Panc1 (cell line): Measurements from ENCODE around the gene TECPR2. TPM values are rescaled to one million over a fixed set of nuclear protein-coding genes. Genes with fewer than 3 reads are reported as not detected.

Source experiments
- ATAC-seq: fragments of 200-7000 bp; cut with Tn5 transposase; 2 replicates; pipeline ENCODE4 v1.9.1; 2020; ENCODE audit warnings: mild to moderate bottlenecking, moderate library complexity
- BruUV-seq: library from RNA; stranded (reverse); fragments of 400-500 nt; replicated peaks from 2 replicates; lab custom pipeline; 2021; lab: Mats Ljungman, UMichigan
- CTCF ChIA-PET: fragments of 300-600 bp; sonication (Branson Sonifier 250); formaldehyde crosslinking; loops from one replicate; lab custom pipeline; 2022; ENCODE audit warnings: antibody characterized with exemption; lab: Charles Lee
- POLR2A ChIA-PET: fragments of 300-600 bp; sonication (Branson Sonifier 250); formaldehyde crosslinking; loops from one replicate; lab custom pipeline; 2022; ENCODE audit warnings: antibody characterized with exemption; lab: Charles Lee
- DNase-seq: peaks from one replicate; pipeline ENCODE4 v3.0.0-alpha.2; 2010; ENCODE audit warnings: low read depth, low spot score
- H3K27ac ChIP-seq: 2 replicates; pipeline ENCODE4 v1.5.1; 2011; ENCODE audit warnings: mild to moderate bottlenecking, low read length, inconsistent platforms
- H3K27me3 ChIP-seq: fragments of 200-500 bp; sonication (Bioruptor generic); 2 replicates; pipeline ENCODE4 v1.6.0; 2014; ENCODE audit warnings: low read length, inconsistent platforms; ENCODE audit not compliant: control insufficient read depth, insufficient read depth
- H3K36me3 ChIP-seq: fragments of 200-500 bp; sonication (Bioruptor generic); 2 replicates; pipeline ENCODE4 v1.5.1; 2014; ENCODE audit warnings: inconsistent platforms, mild to moderate bottlenecking, low read length, moderate library complexity; ENCODE audit not compliant: control insufficient read depth, insufficient read depth
- H3K4me1 ChIP-seq: 2 replicates; pipeline ENCODE4 v1.5.1; 2011; ENCODE audit warnings: inconsistent platforms, mild to moderate bottlenecking, low read length, moderate library complexity; ENCODE audit not compliant: control insufficient read depth, insufficient read depth
- H3K4me3 ChIP-seq, 2 experiments: 2 replicates each; pipeline ENCODE4 v1.5.1; 2011 to 2012; ENCODE audit warnings: low read depth in 2 of 2, low read length in 2 of 2, mild to moderate bottlenecking in 2 of 2, inconsistent platforms in 1 of 2, moderate library complexity in 1 of 2
- H3K9me3 ChIP-seq: fragments of 200-500 bp; sonication (Bioruptor generic); 2 replicates; pipeline ENCODE4 v1.5.1; 2014; ENCODE audit warnings: low read depth, mild to moderate bottlenecking, inconsistent platforms, low read length, moderate library complexity; ENCODE audit not compliant: control insufficient read depth, insufficient read depth
- POLR2AphosphoS5 ChIP-seq: IDR thresholded peaks from 2 replicates; pipeline ENCODE4 v1.6.1; 2012; ENCODE audit warnings: mild to moderate bottlenecking, low read depth, low read length, moderate library complexity
- REST ChIP-seq, 2 experiments: IDR thresholded peaks; 2 replicates each; pipeline ENCODE4 v1.6.1; 2011 to 2012; ENCODE audit warnings: low read depth in 2 of 2, control low read depth in 1 of 2, low read length in 1 of 2, mild to moderate bottlenecking in 1 of 2, moderate library complexity in 1 of 2; ENCODE audit not compliant: insufficient read depth in 1 of 2
- SIN3A ChIP-seq: IDR thresholded peaks from 2 replicates; pipeline ENCODE4 v1.6.1; 2012; ENCODE audit warnings: low read depth, mild to moderate bottlenecking, low read length, moderate library complexity, borderline replicate concordance; ENCODE audit not compliant: insufficient read depth
- TCF7L2 ChIP-seq: IDR thresholded peaks from 2 replicates; pipeline ENCODE4 v1.6.1; 2011; ENCODE audit warnings: mild to moderate bottlenecking, low read depth, low read length, inconsistent platforms
- in situ Hi-C: cut with HindIII; loops from 2 replicates; pipeline ENCODE4 v1.10.0; 2016; ENCODE audit warnings: low sequenced_read_pairs, low pct_unique_long_range_greater_than_20kb
- intact Hi-C: fragments of 100-400 bp; cut with micrococcal nuclease; formaldehyde crosslinking; loops from one replicate; pipeline ENCODE4 v1.10.0; 2022; ENCODE audit not compliant: unreplicated experiment
- total RNA-seq: library from RNA; stranded (reverse); gene quantifications from one replicate; pipeline ENCODE4 v1.2.1, GENCODE V29; 2021; ENCODE audit not compliant: unreplicated experiment
- TF ChIP-seq, protein P1 (sequence below): fragments of 450-650 bp; IDR thresholded peaks from 2 replicates; pipeline ENCODE4 v1.5.1; 2017; ENCODE audit warnings: mild to moderate bottlenecking

Gene TECPR2
- total RNA-seq, 1 experiment from 2014 or later: 15.5 TPM

DNA sequence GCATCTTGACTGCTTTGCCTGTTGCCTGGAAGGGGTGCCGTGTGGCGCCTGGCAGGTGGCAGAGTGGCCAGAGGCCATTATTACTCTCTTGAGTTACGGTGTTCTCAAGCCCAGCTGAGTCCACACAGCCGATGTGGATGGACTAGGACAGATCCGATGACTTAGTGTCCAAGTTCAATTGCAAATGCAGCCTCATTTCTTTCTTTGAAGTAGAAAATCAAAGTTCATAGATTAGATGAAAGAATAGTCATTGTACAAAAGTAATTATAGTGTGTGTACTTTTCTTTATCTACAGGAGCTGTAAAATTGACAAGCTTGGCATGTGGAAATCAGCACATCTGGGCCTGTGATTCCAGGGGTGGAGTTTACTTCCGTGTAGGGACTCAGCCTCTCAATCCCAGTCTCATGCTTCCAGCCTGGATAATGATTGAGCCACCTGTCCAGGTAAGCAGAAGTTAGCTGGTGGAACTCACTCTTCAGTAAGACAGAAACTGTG is 102.2 kb downstream of the TECPR2 start:
- no TSS peak for BruUV-seq
- intact Hi-C loops: no loop called here
- no peak for ATAC-seq
- in situ Hi-C loops: no loop called here
- ChIA-PET CTCF (no interaction called here), POLR2A (interaction anchor here (0.6 kb wide), 1 partner anchor 172 kb away, joined by 4 read pairs; no protein-coding TSS in a partner anchor)
- no peak overlapping the region for H3K4me3 ChIP-seq
- H3K27ac ChIP-seq: no peak overlapping the region
- TF ChIP-seq SIN3A: no peak
- TF ChIP-seq REST (IDR thresholded peaks at IDR 0.05; ENCODE audit: insufficient read depth in 1 of 2, low read depth in 2 of 2, low read length in 1 of 2): no peak
- TF ChIP-seq POLR2AphosphoS5: no peak
- TF ChIP-seq, protein P1, sequence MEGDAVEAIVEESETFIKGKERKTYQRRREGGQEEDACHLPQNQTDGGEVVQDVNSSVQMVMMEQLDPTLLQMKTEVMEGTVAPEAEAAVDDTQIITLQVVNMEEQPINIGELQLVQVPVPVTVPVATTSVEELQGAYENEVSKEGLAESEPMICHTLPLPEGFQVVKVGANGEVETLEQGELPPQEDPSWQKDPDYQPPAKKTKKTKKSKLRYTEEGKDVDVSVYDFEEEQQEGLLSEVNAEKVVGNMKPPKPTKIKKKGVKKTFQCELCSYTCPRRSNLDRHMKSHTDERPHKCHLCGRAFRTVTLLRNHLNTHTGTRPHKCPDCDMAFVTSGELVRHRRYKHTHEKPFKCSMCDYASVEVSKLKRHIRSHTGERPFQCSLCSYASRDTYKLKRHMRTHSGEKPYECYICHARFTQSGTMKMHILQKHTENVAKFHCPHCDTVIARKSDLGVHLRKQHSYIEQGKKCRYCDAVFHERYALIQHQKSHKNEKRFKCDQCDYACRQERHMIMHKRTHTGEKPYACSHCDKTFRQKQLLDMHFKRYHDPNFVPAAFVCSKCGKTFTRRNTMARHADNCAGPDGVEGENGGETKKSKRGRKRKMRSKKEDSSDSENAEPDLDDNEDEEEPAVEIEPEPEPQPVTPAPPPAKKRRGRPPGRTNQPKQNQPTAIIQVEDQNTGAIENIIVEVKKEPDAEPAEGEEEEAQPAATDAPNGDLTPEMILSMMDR: no peak
- no peak for TF ChIP-seq TCF7L2
- no peaks in the 10 kb centered on the region for H3K4me1 ChIP-seq
- no peaks in the 10 kb centered on the region for H3K9me3 ChIP-seq
- H3K27me3 ChIP-seq: no peaks in the 10 kb centered on the region
- DNase-seq: no peak
- no peaks in the 10 kb centered on the region for H3K36me3 ChIP-seq

- no peak for DNase-seq
- in situ Hi-C loops: no loop called here
- no peaks in the 10 kb centered on the region for H3K4me1 ChIP-seq
- H3K27me3 ChIP-seq: no peaks in the 10 kb centered on the region
- BruUV-seq: no TSS peak
- no peaks in the 10 kb centered on the region for H3K9me3 ChIP-seq
- ATAC-seq: no peak
- no peak overlapping the region for H3K27ac ChIP-seq
- ChIA-PET POLR2A (no interaction called here), CTCF (no interaction called here)
- intact Hi-C loops: no loop called here
- H3K4me3 ChIP-seq: no peak overlapping the region
- H3K36me3 ChIP-seq: no peaks in the 10 kb centered on the region
- TF ChIP-seq POLR2AphosphoS5 (no peak), TCF7L2 (no peak), SIN3A (no peak), REST (IDR thresholded peaks at IDR 0.05; ENCODE audit: insufficient read depth in 1 of 2, low read depth in 2 of 2, low read length in 1 of 2) (no peak)
- TF ChIP-seq, protein P1: no peak
Observed at GRCh38 chr14:102469261-102469660, 106.5 kb downstream of the TECPR2 start.
